IPS DF 4.7 (cell line): ENCODE results near the gene SUPT3H.

Source experiments
- DNase-seq: peaks from one replicate; pipeline ENCODE4 v3.0.0-alpha.2; 2013; ENCODE audit warnings: low spot score; ENCODE audit errors: extremely low read depth

The SUPT3H gene

GRCh38 chr6:44965708-44966107 lies 412.0 kb downstream of the SUPT3H start:
- no peak for DNase-seq

- no peak for DNase-seq
Measured at GRCh38 chr6:44960898-44961297, 416.8 kb downstream of the SUPT3H start.

DNA sequence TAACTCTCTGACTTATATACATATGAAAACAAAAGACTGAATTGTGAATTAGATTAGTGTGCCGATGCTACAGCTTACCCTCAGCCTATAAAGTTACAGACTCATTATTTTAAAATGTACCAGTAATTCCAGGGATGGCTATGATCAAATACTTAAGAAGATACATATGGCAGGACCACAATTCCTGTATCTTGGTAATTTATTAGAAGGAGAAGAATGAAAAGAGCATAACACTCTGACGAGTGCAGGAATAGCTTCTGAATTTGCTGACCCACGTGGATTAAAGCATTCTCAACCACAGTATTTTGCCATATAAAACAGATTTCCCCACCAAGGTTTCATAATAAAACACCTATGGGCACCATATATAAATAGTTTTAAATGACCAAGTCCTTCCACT lies 418.1 kb downstream of the SUPT3H start:
- DNase-seq: no peak

- DNase-seq: no peak
Measured at GRCh38 chr6:44957156-44957555, 420.6 kb downstream of the SUPT3H start.

GRCh38 chr6:44956396-44956795 lies 421.3 kb downstream of the SUPT3H start:
- DNase-seq: no peak

DNA sequence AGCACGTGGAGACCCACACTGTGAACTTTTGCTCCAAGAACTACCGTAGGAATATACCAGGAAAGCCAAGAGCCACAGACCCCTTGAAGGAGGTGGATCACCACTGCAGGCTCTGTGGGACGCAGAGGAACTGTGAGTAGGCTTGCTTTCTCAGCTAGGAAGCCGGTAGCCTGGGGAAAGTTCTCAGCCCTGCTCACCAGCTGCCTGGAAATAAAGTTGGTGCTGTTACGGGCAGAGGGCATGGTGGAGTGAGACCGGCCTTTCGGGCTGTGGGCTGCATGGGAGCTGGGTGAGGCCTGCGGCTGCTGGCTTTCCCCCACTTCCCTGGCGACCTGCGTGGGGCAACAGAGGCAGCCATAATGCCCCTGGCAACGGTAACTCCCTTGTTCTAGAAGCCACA lies 422.6 kb downstream of the SUPT3H start:
- no peak for DNase-seq

GRCh38 chr6:44954281-44954680 lies 423.5 kb downstream of the SUPT3H start:
- no peak for DNase-seq

- no peak for DNase-seq
Measured at GRCh38 chr6:44951253-44951747, 426.4 kb downstream of the SUPT3H start.

DNA sequence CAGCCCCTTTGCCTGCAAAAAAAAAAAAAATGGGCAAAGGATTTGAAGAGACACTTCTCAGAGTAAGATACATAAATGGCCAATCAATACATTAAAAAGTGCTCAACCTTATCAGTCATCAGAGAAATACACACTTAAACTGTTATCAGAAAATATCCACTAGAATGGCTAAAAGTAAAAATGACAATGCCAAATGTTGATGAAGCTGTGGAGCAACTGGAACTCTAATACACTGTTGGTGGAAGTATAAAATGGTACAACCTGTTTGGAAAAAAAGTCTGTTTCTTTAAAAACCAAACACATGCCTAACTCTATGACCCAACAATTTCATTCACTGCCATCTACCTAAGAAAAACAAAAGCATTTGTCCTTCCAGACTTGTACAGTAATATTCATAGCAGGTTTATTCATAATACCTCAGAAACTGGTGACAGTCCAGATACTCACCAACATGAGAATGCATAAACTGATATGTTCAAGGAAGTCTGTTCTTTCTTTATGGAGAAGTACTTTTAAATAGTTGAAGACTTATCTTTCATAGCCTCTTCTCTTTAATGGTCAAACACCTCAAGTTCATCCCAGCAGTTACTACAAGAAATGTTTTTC lies 428.0 kb downstream of the SUPT3H start:
- DNase-seq: no peak

- DNase-seq: no peak
Measured at GRCh38 chr6:44943541-44943940, 434.2 kb downstream of the SUPT3H start.

DNA sequence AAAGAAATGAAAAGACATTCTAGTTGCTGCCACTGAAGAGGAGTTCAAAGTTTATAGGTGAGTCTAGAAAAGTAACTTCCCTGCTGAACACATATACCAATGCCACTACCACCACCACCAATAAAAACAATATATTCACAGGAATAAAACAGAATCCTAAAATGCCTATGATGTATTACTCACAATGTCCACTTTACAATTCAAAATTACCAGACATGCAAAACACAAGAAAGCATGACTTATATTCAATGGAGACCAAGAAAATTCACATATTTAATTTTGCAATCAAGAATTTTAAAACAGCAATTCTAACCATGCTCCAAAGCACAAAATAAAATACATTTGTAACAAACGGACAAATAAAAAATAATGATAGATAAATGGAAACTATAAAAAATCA lies 434.9 kb downstream of the SUPT3H start:
- DNase-seq: no peak

DNA sequence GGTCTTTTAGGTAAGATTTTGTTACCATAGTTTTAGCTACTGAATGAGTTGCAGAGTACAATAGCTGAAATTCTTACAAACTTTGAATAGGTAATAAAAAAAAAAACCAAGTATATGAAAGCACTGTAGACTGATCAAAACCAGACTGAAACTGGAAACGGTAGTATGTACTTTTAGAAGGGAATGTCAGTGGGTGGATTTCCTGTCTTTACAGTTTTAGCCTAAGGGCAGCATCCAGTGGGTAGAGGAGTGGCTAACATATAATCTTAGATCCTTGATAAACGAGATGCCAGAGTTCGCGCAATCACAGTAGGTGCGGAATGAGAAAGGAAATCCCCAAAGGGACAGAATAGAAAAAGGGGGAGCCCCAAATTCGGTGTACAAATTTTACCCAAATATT lies 435.5 kb downstream of the SUPT3H start:
- DNase-seq: no peak

DNA sequence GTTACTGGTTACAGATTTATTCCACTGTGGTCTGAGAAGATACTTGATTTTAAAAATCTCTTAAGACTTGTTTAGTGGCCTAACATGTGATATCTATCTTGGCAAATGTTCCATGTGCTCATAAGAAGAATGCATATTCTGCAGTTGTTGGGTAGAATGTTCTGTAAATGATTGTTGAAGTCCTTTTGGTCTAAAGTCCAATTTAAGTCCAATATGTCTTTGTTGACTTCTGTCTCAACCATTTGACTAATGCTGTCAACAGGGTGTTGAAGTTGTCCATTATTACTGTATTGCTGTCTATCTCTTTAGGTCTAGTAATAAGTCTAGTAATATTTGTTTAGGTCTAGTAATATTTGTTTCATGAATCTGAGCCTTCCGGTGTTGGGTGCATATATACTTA lies 437.4 kb downstream of the SUPT3H start:
- DNase-seq: no peak

GRCh38 chr6:44935693-44936300 lies 441.9 kb downstream of the SUPT3H start:
- DNase-seq: no peak

- DNase-seq: no peak
Measured at GRCh38 chr6:44933108-44933507, 444.6 kb downstream of the SUPT3H start.

DNA sequence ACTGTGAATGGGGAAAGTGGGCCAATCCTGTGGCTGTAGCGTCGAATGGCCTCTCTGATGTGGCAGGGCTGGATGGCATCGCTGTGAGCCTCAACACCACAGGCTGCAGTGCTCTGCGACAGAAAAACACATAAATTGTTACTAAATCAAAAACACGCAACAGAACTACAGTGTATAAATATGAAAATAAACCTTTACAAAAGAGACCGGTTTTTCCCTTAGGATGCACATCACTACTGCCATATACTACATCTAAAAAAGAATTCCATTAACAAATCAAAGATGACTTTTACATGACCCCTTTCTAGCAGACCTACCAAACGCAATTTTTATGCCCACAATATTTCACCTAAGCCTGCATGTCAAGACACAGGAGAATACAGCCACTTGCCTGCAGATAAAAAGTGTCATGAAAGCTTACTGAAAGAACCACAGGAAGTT lies 445.1 kb downstream of the SUPT3H start:
- no peak for DNase-seq

DNA sequence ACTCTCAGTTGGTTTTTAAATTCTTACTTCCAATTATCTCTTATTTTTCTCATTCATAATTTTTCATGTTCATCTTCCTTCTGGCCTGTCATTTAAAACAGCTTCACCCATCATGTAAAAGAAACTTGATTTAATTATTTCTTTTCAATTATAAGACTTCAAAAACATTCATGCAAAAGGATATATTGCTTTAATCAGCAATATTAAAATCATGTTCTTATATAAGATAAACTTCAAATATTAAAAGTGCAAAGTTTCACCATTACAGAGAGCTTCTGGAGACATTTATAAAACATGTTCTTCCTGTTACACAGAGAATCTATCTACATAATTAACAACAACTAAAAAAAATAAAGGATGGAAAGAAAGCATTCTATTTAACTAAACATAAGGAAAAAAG lies 446.3 kb downstream of the SUPT3H start:
- DNase-seq: no peak

DNA sequence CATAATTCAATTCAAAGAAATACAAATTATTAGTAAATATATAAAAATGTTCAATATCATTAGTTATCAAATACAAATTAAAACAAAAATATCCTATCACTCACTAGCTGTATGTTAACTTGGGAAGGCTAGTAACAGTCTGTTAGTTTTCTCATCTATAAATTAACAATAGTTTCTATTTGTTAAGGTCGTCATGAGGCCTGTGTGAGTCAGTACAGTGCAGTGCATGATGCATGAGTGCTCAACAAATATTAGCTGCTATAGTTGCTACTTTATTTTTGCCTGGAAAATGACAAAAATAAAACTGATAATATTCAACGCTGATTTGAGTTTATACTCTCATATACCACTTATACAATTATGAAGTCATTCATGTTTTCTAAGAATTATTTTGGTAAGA lies 451.2 kb downstream of the SUPT3H start:
- DNase-seq: no peak

DNA sequence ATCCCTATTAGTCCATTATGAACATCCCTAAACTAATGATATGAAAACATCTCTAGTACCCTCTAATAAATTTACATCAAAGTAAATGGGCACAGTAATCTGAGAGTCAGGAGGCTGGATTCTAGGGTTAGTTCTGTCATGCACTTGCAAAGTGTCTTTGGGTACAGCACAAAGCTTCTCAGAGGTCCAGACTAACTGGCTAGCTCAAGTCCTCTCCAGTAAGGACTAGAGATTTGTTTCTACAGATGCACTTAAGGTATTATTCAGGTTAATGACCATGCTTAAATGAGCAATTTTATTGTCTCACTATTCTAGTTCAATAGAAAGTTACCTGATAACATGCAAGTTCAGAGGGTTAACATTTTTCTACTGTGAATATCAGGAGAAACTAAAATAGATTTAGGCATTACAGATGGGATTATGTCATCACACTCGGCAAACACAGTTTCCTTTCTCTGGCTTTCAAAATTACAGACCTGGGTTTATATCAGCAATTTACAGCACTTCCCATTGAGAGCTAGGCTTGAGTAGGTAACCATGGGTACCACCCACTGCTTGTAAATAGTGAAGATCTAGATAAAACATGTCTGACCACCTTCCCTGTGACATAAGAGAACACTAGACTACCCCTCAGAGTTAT lies 452.5 kb downstream of the SUPT3H start:
- no peak for DNase-seq

DNA sequence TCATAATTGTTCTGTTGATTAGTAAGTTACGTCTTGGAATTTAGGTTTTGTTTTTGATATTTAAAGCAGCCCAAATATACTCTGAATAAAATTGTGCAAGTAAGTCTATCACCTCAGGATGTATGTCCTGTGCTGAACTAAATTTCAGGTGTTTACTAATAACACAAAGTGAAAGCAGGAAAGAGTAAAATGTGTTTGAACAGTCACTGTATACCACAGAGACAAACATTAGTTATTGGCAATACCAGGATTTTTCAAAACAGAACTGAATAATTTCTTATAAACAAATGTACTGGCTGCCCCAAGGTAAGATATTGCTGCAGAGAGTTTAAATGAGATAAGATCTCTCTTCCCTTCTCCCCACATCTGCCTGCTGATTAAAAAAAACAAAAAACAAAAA lies 454.3 kb downstream of the SUPT3H start:
- no peak for DNase-seq

DNA sequence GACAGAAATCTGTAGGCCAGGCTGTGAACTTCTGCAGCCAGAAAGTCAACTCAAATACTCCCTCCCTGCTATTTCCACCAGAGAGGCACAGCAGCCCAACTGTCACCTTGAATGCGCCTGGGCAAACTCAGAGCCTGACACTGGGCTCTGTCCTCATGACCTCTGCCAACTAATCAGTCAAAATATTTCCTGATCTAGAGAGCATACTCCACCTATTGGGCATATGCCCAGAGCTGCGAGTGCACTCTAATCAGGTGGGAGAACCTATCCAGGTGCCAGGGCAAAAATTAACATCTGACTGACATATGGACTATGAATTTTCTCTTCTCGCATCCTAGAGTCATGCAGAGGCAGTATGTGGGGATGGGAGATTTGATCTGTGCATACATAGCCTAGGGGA lies 455.9 kb downstream of the SUPT3H start:
- DNase-seq: no peak

GRCh38 chr6:44920952-44921491 lies 456.7 kb downstream of the SUPT3H start:
- no peak for DNase-seq
